SW480 (cell line): ENCODE data around the gene LRRC23.

Source experiments
- DNase-seq: peaks from one replicate; pipeline ENCODE4 v3.0.0-alpha.2; 2016; ENCODE audit warnings: low spot score

The LRRC23 gene

DNA sequence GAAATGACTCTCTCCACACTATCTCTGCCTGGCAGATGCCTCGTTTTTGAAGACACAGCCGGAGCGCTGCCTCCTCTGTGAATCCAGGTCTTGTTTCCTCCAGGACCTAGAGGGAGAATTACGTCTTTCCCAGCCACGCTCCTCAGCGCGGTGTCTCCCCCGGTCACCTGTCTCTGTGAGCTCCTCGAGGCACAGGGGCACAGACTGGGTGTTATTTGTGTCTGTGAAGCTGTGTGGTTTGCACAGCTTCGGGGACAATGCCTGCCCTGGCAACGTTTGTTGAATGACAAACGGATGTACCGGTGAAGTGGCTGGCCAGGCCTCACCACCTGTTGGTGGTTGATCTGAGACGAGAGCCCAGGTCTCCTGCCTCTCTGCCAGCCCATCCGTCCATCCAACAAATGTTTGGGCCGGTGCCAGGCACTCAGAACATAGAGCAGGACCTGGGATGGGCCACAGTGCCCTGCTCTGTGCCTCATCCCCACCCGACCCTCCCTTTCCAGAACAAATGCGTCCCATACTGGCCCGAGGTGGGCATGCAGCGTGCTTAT, 52.6 kb downstream of the LRRC23 start:
- DNase-seq: no peak

DNA sequence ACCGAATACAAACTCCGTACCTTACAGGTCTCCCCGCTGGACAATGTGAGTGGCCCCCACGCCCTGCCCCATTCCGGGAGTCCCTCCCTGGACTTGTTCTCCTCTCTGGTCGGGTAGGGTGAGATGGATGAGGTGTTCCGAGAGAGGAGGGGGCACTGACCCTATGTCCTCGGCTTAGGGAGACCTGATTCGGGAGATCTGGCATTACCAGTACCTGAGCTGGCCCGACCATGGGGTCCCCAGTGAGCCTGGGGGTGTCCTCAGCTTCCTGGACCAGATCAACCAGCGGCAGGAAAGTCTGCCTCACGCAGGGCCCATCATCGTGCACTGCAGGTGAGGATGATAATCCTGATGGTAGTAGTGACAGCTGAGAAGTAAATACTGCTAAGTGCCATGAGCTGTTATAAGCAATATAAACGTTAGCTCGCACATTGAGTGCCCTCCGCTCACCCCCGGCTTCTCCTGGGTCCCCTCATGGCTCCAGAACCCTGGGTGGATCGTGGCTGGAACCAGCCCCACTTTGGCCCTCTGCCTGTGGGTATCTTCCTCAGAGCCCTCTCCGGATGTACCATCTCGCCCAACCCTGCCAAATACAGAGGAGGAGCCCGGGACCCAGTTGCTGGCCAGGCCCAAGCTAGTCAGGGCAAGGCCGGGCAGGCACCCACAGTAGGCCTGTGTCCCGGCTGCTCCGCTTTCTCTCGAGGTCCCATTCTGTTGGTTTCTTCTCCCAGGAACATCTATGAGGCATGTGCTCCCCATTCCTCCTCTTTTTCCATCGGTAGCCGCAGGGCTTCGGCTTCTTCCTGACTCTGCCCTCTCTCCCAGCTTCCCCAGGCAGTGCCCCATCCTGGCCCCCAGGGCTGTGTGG, 53.4 kb downstream of the LRRC23 start:
- no peak for DNase-seq

DNA sequence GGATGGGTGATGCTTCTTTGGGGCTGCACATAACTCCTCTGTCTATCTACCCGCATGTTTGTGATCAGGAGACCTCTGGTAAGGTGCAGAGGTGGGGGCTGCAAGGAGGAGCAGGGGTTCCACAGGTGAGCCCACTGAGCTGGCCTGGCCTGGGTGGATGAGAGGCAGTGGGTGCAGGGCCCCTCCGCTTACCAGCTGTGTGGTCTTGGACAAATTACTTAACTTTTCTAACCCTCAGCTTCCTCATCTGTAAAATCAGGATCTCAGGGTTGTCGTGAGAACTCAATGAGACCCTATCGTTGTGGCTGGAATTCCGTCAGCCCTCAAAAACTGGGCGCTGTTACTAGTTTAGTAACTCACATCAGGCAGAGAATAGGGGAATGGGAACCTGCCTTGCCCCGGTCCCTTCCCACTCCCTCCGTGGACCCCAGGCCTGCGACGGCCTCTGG, 54.0 kb downstream of the LRRC23 start:
- no peak for DNase-seq

DNA sequence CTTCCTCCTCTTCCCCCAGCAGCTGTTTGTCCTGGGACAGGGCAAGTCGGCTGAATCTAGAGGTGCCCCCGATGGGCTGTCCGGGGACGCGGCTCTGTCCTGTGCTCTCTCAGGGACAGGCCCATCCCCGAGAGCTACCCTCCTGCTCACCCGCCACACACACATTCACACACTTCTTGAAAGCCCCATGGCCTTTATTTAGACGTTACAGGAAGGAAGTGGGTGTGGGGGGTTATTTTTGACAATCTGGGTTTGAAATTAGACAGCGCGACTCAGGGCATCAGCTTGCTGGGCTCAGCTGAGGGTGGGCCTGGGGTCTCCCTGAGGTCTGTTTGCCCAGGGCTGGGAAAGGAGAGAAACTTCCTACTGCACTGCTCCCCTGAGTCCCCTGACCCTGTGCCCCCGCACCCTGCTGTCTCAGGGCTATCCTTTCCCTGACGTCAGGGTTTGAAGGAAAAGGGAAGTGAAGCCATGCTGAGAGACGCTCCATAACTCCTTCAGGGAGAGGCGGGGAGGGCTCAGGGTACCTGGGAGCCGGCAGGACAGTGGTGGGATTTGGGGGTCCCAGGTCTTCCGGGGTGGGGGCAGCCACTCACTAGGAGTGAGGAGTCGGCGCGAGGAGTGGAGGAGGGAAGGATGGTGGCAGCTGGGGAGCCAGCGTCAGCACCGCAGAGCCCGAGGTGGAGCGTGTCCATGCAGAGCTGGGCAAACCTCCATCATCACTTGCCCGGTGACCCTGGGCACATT, 54.6 kb downstream of the LRRC23 start:
- no peak for DNase-seq

DNA sequence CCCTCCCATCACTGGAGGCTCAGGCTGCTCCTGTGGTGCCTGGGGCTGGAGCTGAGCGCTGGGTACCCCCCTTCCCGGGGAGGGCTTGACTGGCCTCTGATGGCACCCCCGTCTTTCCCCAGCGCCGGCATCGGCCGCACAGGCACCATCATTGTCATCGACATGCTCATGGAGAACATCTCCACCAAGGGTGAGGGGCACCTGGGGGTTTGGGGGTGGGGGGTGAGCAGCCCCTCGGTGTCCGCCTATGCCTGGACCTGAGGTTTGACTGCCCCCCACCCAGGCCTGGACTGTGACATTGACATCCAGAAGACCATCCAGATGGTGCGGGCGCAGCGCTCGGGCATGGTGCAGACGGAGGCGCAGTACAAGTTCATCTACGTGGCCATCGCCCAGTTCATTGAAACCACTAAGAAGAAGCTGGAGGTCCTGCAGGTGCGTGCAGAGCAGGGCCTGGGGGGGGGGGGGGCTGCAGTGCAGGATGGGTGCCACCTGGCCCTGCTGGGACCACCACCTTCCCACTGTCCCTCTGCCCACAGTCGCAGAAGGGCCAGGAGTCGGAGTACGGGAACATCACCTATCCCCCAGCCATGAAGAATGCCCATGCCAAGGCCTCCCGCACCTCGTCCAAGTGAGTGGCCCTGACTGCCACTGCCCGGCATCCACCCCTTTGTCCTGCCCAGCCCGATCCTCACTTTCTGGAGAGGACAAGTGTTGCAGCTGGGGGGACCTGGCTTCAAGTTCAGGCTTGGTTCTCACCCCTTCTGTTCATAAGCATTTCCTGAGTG, 55.4 kb downstream of the LRRC23 start:
- DNase-seq: no peak

DNA sequence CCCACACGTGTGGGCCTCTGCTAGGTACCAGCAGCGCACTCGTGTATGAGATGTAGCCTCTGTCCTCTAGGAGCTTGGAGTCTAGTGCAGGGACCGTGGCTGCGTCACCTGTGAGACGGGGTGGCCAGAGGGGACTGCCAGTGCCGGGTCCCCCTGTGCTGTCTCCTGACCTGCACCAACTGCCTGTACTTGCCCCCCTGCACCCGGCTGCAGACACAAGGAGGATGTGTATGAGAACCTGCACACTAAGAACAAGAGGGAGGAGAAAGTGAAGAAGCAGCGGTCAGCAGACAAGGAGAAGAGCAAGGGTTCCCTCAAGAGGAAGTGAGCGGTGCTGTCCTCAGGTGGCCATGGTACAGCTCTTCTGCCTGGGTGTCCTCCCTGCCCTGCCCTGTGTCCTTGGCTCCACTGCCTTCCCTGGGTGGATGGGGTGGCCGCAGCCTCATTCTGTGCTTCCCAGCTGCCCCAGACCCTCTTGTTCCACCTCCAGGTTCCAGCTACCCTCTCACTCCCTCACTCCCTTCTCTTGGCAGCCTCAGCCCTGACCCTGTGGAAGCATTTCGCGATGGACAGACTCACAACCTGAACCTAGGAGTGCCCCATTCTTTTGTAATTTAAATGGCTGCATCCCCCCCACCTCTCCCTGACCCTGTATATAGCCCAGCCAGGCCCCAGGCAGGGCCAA, 56.1 kb downstream of the LRRC23 start:
- DNase-seq: peak; percentile 59

DNA sequence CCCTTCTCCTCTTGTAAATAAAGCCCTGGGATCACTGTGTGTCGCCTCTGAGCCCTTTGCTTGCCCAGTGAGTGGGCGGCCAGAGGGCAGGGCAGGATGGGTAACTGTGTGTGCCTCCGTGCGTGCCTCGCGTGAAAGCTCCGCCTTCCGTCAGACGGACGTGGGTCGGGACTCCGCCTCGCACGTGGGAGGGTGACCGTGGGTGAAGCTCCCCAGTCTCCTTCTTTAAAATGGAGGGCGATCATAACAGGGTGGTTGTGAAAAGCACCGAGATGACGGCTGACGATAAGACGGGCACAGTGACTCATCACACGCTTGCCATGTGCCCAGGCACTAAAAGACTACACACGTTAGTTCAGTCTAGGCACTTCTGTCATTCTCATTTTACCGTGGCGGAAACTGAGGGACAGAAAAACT, 56.7 kb downstream of the LRRC23 start:
- DNase-seq: peak; percentile 90

DNA sequence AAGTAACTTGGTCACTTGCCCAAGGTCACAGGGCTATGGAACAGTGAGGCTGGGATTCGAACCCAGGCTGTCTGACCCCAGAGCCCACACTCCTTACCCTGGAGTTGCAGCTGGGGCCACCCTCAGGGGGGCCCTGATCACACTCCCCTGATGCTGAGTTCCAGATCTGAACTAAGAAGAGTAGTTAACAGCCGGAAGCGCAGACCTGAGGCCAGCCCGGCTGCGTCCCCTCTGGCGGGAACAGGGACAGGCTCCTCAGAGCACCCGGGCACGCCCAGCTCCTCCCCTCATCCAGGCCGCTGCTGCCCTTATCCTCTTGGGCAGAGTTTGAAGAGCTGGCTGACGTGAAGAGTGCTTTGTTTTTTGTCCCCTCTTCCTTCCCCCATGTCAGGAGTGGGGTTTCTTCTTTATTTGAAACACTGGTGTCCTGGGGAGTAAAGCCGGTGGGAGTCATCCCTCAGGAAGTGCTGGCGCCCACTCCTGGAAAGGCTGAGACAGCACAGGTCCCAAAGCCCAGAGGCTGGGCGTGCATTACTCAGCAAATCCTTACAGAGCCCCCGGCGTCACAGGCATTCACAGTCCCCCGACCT, 57.2 kb downstream of the LRRC23 start:
- DNase-seq: peak; percentile 95

DNA sequence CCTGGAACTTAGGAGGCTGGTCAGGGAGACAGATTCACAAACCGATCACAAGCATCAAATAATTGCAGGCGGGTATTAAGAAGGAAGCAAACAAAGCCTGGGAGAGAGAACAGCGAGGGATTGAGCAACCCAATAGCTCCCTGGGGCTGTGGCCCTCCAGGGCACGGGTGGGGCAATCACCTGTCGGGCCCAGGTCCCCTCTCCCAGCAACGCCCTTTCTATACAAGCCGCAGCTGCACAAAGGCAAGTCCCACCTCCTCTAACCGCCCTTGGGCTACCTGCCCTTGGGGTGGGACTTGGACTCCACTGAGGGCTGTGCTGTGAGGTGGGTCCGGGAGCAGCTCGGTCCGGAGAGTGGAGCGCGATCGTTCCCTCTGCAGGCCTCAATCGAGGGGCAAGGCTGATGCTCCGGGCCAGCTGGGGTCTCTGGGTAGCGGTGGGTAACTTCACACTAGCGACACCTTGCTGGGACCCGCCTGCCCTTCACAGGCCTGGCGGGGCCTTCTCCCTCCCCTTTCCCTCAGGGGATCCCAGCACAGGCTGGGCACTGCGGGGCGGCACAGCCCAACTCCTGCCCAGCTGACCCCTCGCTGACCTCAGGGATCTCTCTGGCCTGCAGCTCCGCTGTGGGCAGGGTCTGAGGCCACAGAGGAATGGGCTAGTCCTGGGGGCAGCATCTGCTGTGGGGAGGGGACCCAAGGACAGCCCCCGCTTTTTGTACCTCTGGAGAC, 57.8 kb downstream of the LRRC23 start:
- peak; percentile 90 for DNase-seq

DNA sequence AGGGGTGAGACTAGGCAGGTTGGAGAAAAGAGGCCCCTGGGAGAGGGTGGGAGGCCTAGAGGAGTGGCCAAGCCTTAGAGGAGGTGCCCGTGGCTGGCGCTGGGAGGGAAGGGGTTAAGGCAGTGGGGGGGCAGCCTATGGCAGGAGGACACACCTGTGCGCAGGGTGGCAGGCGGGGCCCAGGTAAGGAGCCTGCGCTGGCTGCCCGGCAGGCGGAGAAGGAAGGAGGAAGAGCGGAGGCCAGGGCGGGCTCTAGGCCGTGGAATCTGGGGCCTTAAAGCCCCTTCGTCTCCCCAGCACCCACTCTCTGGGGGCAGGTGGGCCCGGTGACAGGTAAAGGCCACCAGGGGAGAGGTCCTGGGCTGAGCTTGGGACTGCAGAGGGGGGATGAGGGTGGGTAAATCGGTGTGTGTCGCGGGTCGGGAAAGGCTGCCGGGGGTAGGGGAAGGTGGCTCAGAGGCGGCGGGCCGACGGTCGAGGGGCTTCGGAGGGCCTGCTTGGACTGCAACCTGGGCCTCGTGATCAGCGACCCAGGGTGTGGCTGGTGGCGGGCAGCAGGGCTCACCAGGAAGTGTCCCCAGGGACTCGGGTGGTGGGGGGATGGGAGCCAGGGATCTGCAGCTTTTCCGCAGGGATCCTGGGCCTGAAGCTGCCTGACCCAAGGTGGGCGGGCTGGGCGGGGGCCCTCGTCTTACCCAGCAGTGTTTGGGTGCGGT, 58.6 kb downstream of the LRRC23 start:
- peak; percentile 97 for DNase-seq
